Panc1 (cell line): ENCODE results near the gene NCBP1. TPM values are rescaled to one million over a fixed set of nuclear protein-coding genes. Genes with fewer than 3 reads are reported as not detected.

Experiments used
- ATAC-seq: fragments of 200-7000 bp; cut with Tn5 transposase; 2 replicates; pipeline ENCODE4 v1.9.1; 2020; ENCODE audit warnings: mild to moderate bottlenecking, moderate library complexity
- BruUV-seq: library from RNA; stranded (reverse); fragments of 400-500 nt; replicated peaks from 2 replicates; lab custom pipeline; 2021; lab: Mats Ljungman, UMichigan
- CTCF ChIA-PET: fragments of 300-600 bp; sonication (Branson Sonifier 250); formaldehyde crosslinking; loops from one replicate; lab custom pipeline; 2022; ENCODE audit warnings: antibody characterized with exemption; lab: Charles Lee
- POLR2A ChIA-PET: fragments of 300-600 bp; sonication (Branson Sonifier 250); formaldehyde crosslinking; loops from one replicate; lab custom pipeline; 2022; ENCODE audit warnings: antibody characterized with exemption; lab: Charles Lee
- DNase-seq: peaks from one replicate; pipeline ENCODE4 v3.0.0-alpha.2; 2010; ENCODE audit warnings: low read depth, low spot score
- H3K27ac ChIP-seq: 2 replicates; pipeline ENCODE4 v1.5.1; 2011; ENCODE audit warnings: mild to moderate bottlenecking, low read length, inconsistent platforms
- H3K27me3 ChIP-seq: fragments of 200-500 bp; sonication (Bioruptor generic); 2 replicates; pipeline ENCODE4 v1.6.0; 2014; ENCODE audit warnings: low read length, inconsistent platforms; ENCODE audit not compliant: control insufficient read depth, insufficient read depth
- H3K36me3 ChIP-seq: fragments of 200-500 bp; sonication (Bioruptor generic); 2 replicates; pipeline ENCODE4 v1.5.1; 2014; ENCODE audit warnings: inconsistent platforms, mild to moderate bottlenecking, low read length, moderate library complexity; ENCODE audit not compliant: control insufficient read depth, insufficient read depth
- H3K4me1 ChIP-seq: 2 replicates; pipeline ENCODE4 v1.5.1; 2011; ENCODE audit warnings: inconsistent platforms, mild to moderate bottlenecking, low read length, moderate library complexity; ENCODE audit not compliant: control insufficient read depth, insufficient read depth
- H3K4me3 ChIP-seq, 2 experiments: 2 replicates each; pipeline ENCODE4 v1.5.1; 2011 to 2012; ENCODE audit warnings: low read depth in 2 of 2, low read length in 2 of 2, mild to moderate bottlenecking in 2 of 2, inconsistent platforms in 1 of 2, moderate library complexity in 1 of 2
- H3K9me3 ChIP-seq: fragments of 200-500 bp; sonication (Bioruptor generic); 2 replicates; pipeline ENCODE4 v1.5.1; 2014; ENCODE audit warnings: low read depth, mild to moderate bottlenecking, inconsistent platforms, low read length, moderate library complexity; ENCODE audit not compliant: control insufficient read depth, insufficient read depth
- POLR2AphosphoS5 ChIP-seq: IDR thresholded peaks from 2 replicates; pipeline ENCODE4 v1.6.1; 2012; ENCODE audit warnings: mild to moderate bottlenecking, low read depth, low read length, moderate library complexity
- REST ChIP-seq, 2 experiments: IDR thresholded peaks; 2 replicates each; pipeline ENCODE4 v1.6.1; 2011 to 2012; ENCODE audit warnings: low read depth in 2 of 2, control low read depth in 1 of 2, low read length in 1 of 2, mild to moderate bottlenecking in 1 of 2, moderate library complexity in 1 of 2; ENCODE audit not compliant: insufficient read depth in 1 of 2
- SIN3A ChIP-seq: IDR thresholded peaks from 2 replicates; pipeline ENCODE4 v1.6.1; 2012; ENCODE audit warnings: low read depth, mild to moderate bottlenecking, low read length, moderate library complexity, borderline replicate concordance; ENCODE audit not compliant: insufficient read depth
- TCF7L2 ChIP-seq: IDR thresholded peaks from 2 replicates; pipeline ENCODE4 v1.6.1; 2011; ENCODE audit warnings: mild to moderate bottlenecking, low read depth, low read length, inconsistent platforms
- in situ Hi-C: cut with HindIII; loops from 2 replicates; pipeline ENCODE4 v1.10.0; 2016; ENCODE audit warnings: low sequenced_read_pairs, low pct_unique_long_range_greater_than_20kb
- intact Hi-C: fragments of 100-400 bp; cut with micrococcal nuclease; formaldehyde crosslinking; loops from one replicate; pipeline ENCODE4 v1.10.0; 2022; ENCODE audit not compliant: unreplicated experiment
- total RNA-seq: library from RNA; stranded (reverse); gene quantifications from one replicate; pipeline ENCODE4 v1.2.1, GENCODE V29; 2021; ENCODE audit not compliant: unreplicated experiment
- TF ChIP-seq, protein P1 (sequence below): fragments of 450-650 bp; IDR thresholded peaks from 2 replicates; pipeline ENCODE4 v1.5.1; 2017; ENCODE audit warnings: mild to moderate bottlenecking

NCBP1 gene
- total RNA-seq, 1 experiment from 2014 or later: 30.1 TPM

GRCh38 chr9:97668485-97668884 lies 34.9 kb downstream of the NCBP1 start:
- H3K9me3 ChIP-seq: no peaks in the 10 kb centered on the region

DNA sequence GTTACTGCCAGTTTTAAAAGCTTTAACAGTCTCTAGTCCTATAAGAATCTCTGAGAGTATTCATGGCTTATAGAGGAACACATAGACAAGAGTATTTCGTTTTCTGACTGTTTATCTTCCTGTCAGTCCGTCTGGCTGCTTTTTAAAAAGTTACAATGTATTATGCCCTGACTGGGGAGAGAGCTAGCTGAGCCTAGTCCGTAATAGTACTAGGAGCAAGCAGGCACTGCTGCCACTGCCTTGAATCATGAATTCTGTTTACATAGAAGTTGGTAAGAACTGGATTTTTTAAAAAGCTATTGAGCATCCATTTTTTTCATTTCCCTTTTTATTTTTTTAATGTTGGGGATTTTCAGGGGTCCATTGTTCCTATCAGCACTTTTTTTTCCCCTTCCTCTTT lies 37.0 kb downstream of the NCBP1 start:
- no peak overlapping the region for H3K4me3 ChIP-seq
- ATAC-seq (no peak), DNase-seq (no peak)
- TF ChIP-seq REST (IDR thresholded peaks at IDR 0.05; ENCODE audit: insufficient read depth in 1 of 2, low read depth in 2 of 2, low read length in 1 of 2) (no peak), SIN3A (no peak), TCF7L2 (no peak), POLR2AphosphoS5 (no peak)
- TF ChIP-seq, protein P1, sequence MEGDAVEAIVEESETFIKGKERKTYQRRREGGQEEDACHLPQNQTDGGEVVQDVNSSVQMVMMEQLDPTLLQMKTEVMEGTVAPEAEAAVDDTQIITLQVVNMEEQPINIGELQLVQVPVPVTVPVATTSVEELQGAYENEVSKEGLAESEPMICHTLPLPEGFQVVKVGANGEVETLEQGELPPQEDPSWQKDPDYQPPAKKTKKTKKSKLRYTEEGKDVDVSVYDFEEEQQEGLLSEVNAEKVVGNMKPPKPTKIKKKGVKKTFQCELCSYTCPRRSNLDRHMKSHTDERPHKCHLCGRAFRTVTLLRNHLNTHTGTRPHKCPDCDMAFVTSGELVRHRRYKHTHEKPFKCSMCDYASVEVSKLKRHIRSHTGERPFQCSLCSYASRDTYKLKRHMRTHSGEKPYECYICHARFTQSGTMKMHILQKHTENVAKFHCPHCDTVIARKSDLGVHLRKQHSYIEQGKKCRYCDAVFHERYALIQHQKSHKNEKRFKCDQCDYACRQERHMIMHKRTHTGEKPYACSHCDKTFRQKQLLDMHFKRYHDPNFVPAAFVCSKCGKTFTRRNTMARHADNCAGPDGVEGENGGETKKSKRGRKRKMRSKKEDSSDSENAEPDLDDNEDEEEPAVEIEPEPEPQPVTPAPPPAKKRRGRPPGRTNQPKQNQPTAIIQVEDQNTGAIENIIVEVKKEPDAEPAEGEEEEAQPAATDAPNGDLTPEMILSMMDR: no peak
- no peaks in the 10 kb centered on the region for H3K9me3 ChIP-seq
- no peaks in the 10 kb centered on the region for H3K4me1 ChIP-seq
- POLR2A ChIA-PET: no interaction called here
- intact Hi-C loops: no loop called here
- peaks cover 45% of the 10 kb centered on the region for H3K36me3 ChIP-seq
- BruUV-seq: no TSS peak
- no peak overlapping the region for H3K27ac ChIP-seq
- H3K27me3 ChIP-seq: no peaks in the 10 kb centered on the region
- in situ Hi-C loops: no loop called here
- CTCF ChIA-PET: no interaction called here

More at GRCh38 chr9:97668485-97668884, 34.9 kb downstream of the NCBP1 start:
- no peak overlapping the region for H3K27ac ChIP-seq
- H3K27me3 ChIP-seq: no peaks in the 10 kb centered on the region
- peaks cover 35% of the 10 kb centered on the region for H3K36me3 ChIP-seq
- no peak for DNase-seq
- no peaks in the 10 kb centered on the region for H3K4me1 ChIP-seq
- in situ Hi-C loops (no loop called here), intact Hi-C loops (no loop called here)
- POLR2A ChIA-PET: no interaction called here
- TF ChIP-seq REST (IDR thresholded peaks at IDR 0.05; ENCODE audit: insufficient read depth in 1 of 2, low read depth in 2 of 2, low read length in 1 of 2): no peak
- no peak for TF ChIP-seq SIN3A
- TF ChIP-seq TCF7L2: no peak
- no peak for TF ChIP-seq POLR2AphosphoS5
- TF ChIP-seq, protein P1: no peak
- BruUV-seq: no TSS peak
- no peak overlapping the region for H3K4me3 ChIP-seq
- CTCF ChIA-PET: no interaction called here
- no peak for ATAC-seq
